SIG-M5 (cell line): ENCODE measurements around the gene MCCC2.
"Not testable (repeated sequence)": the region's sequence is repeated elsewhere in the genome, so short reads cannot be mapped to it uniquely, and the experiment has no call there.

Experiments
- DNase-seq: peaks from one replicate; lab custom pipeline; 2025; lab: John Stamatoyannopoulos, UW

The MCCC2 gene

GRCh38 chr5:71586941-71587765, at the start of gene MCCC2:
Gene MCCC2 (plus strand): TSS chr5:71587340. CDS start chr5:71587426, 86 bp downstream.
- DNase-seq, result peak; percentile 80

- no peak for DNase-seq
Observed at GRCh38 chr5:71537687-71538086, 49.5 kb upstream of the MCCC2 start.

GRCh38 chr5:71550885-71551284, 36.3 kb upstream of the MCCC2 start:
- not testable (repeated sequence) for DNase-seq

GRCh38 chr5:71551582-71551981, 35.6 kb upstream of the MCCC2 start:
- DNase-seq, result not testable (repeated sequence)

GRCh38 chr5:71552026-71552749, 35.0 kb upstream of the MCCC2 start:
- DNase-seq, result not testable (repeated sequence)

GRCh38 chr5:71563161-71563560, 24.0 kb upstream of the MCCC2 start:
- no peak for DNase-seq

GRCh38 chr5:71564895-71565294, 22.2 kb upstream of the MCCC2 start:
- no peak for DNase-seq

- no peak for DNase-seq
Observed at GRCh38 chr5:71569748-71570509, 17.2 kb upstream of the MCCC2 start.

GRCh38 chr5:71571811-71572210, 15.3 kb upstream of the MCCC2 start:
- DNase-seq, result not testable (repeated sequence)

- DNase-seq, result no peak
Observed at GRCh38 chr5:71573591-71573990, 13.5 kb upstream of the MCCC2 start.

GRCh38 chr5:71575588-71575987, 11.6 kb upstream of the MCCC2 start:
- not testable (repeated sequence) for DNase-seq

GRCh38 chr5:71576241-71576640, 10.9 kb upstream of the MCCC2 start:
- DNase-seq, result no peak

- not testable (repeated sequence) for DNase-seq
Observed at GRCh38 chr5:71577839-71578238, 9.3 kb upstream of the MCCC2 start.

- no peak for DNase-seq
Observed at GRCh38 chr5:71582945-71583584, 4.1 kb upstream of the MCCC2 start.

- DNase-seq, result no peak
Observed at GRCh38 chr5:71586052-71586940, 844 bp upstream of the MCCC2 start.

GRCh38 chr5:71587766-71588532, 809 bp downstream of the MCCC2 start:
- no peak for DNase-seq

GRCh38 chr5:71588533-71588885, 1.4 kb downstream of the MCCC2 start:
- DNase-seq, result no peak

GRCh38 chr5:71589903-71590302, 2.8 kb downstream of the MCCC2 start:
- DNase-seq, result no peak

- DNase-seq, result no peak
Observed at GRCh38 chr5:71591100-71591499, 4.0 kb downstream of the MCCC2 start.

GRCh38 chr5:71596169-71596568, 9.0 kb downstream of the MCCC2 start:
- no peak for DNase-seq
